WTC11 (cell line): ENCODE results near the gene NDUFAF4. TPM values are rescaled to one million over a fixed set of nuclear protein-coding genes. Genes with fewer than 3 reads are reported as not detected.

Source experiments
- ATAC-seq: fragments of 200-7000 bp; cut with Tn5 transposase; 2 replicates; pipeline ENCODE4 v1.10.0; 2021; ENCODE audit warnings: mild to moderate bottlenecking, moderate library complexity
- CTCF ChIA-PET: fragments of 300-600 bp; sonication (Branson Sonifier 250); formaldehyde crosslinking; loops from one replicate; lab custom pipeline; 2021; ENCODE audit warnings: antibody characterized with exemption; lab: Charles Lee
- POLR2A ChIA-PET: fragments of 350-600 bp; sonication (Branson Sonifier 250); formaldehyde crosslinking; loops from one replicate; lab custom pipeline; 2021; ENCODE audit warnings: antibody characterized with exemption; lab: Charles Lee
- DNase-seq: peaks from one replicate; pipeline ENCODE4 v3.0.0; 2021; ENCODE audit warnings: low spot score
- H3K27ac Mint-ChIP-seq: 2 replicates; pipeline ENCODE4 v1.8.0; 2021; ENCODE audit warnings: mixed read lengths
- H3K27me3 Mint-ChIP-seq: 2 replicates; pipeline ENCODE4 v1.8.0; 2021; ENCODE audit warnings: low read depth, mild to moderate bottlenecking, moderate library complexity, mixed read lengths
- H3K36me3 Mint-ChIP-seq: 2 replicates; pipeline ENCODE4 v1.8.0; 2021; ENCODE audit warnings: mixed read lengths
- H3K4me1 Mint-ChIP-seq: 2 replicates; pipeline ENCODE4 v1.8.0; 2022; ENCODE audit warnings: mixed read lengths
- H3K4me3 Mint-ChIP-seq: 2 replicates; pipeline ENCODE4 v1.8.0; 2021; ENCODE audit warnings: mild to moderate bottlenecking, moderate library complexity, mixed read lengths
- H3K9me3 Mint-ChIP-seq: 2 replicates; pipeline ENCODE4 v1.8.0; 2021; ENCODE audit warnings: mixed read lengths
- ARID4B ChIP-seq: sonication (generic); formaldehyde crosslinking; IDR thresholded peaks from 2 replicates; pipeline ENCODE4 v1.8.0; 2023; ENCODE audit warnings: missing genetic modification reagents, mild to moderate bottlenecking, borderline replicate concordance
- ATF2 ChIP-seq: sonication (generic); formaldehyde crosslinking; IDR thresholded peaks from 2 replicates; pipeline ENCODE4 v1.8.1; 2022; ENCODE audit warnings: low read depth, missing genetic modification reagents, borderline replicate concordance
- CBFB ChIP-seq: sonication (generic); formaldehyde crosslinking; IDR thresholded peaks from 2 replicates; pipeline ENCODE4 v1.8.1; 2022; ENCODE audit warnings: mild to moderate bottlenecking, low read depth, missing genetic modification reagents
- EMX1 ChIP-seq: fragments of 250-450 bp; sonication (Bioruptor Pico); IDR thresholded peaks from 2 replicates; pipeline ENCODE4 v1.8.0; 2021; ENCODE audit warnings: mild to moderate bottlenecking
- ETV6 ChIP-seq: sonication (generic); formaldehyde crosslinking; IDR thresholded peaks from 2 replicates; pipeline ENCODE4 v1.8.1; 2022; ENCODE audit warnings: mild to moderate bottlenecking, missing genetic modification reagents
- GABPB1 ChIP-seq: sonication (generic); formaldehyde crosslinking; IDR thresholded peaks from 2 replicates; pipeline ENCODE4 v1.8.1; 2023; ENCODE audit warnings: mild to moderate bottlenecking, missing genetic modification reagents
- HMGA2 ChIP-seq: fragments of 250-450 bp; sonication (Bioruptor Pico); IDR thresholded peaks from 2 replicates; pipeline ENCODE4 v1.4.0; 2021; ENCODE audit warnings: mild to moderate bottlenecking, moderate library complexity
- IRF2 ChIP-seq: sonication (generic); formaldehyde crosslinking; IDR thresholded peaks from 2 replicates; pipeline ENCODE4 v1.8.0; 2022; ENCODE audit warnings: low read depth, missing genetic modification reagents, borderline replicate concordance
- NFATC4 ChIP-seq: fragments of 250-450 bp; sonication (Bioruptor Pico); IDR thresholded peaks from 2 replicates; pipeline ENCODE4 v1.9.0; 2021; ENCODE audit warnings: mild to moderate bottlenecking
- NFE2L1 ChIP-seq: sonication (generic); formaldehyde crosslinking; IDR thresholded peaks from 2 replicates; pipeline ENCODE4 v1.8.1; 2023; ENCODE audit warnings: missing genetic modification reagents
- NR1H2 ChIP-seq: sonication (generic); formaldehyde crosslinking; IDR thresholded peaks from 2 replicates; pipeline ENCODE4 v1.9.0; 2021; ENCODE audit warnings: mild to moderate bottlenecking, moderate library complexity, missing genetic modification reagents
- RORB ChIP-seq: fragments of 250-450 bp; sonication (Bioruptor Pico); IDR thresholded peaks from 2 replicates; pipeline ENCODE4 v1.9.0; 2021; ENCODE audit warnings: mild to moderate bottlenecking
- SMAD3 ChIP-seq: sonication (generic); formaldehyde crosslinking; IDR thresholded peaks from 2 replicates; pipeline ENCODE4 v1.8.0; 2022; ENCODE audit warnings: missing genetic modification reagents, mild to moderate bottlenecking, borderline replicate concordance
- SOX15 ChIP-seq: fragments of 250-450 bp; sonication (Bioruptor Pico); IDR thresholded peaks from 2 replicates; pipeline ENCODE4 v1.9.0; 2021; ENCODE audit warnings: mild to moderate bottlenecking
- TEAD4 ChIP-seq: sonication (generic); formaldehyde crosslinking; IDR thresholded peaks from 2 replicates; pipeline ENCODE4 v1.8.0; 2022; ENCODE audit warnings: mild to moderate bottlenecking, missing genetic modification reagents
- TP53 ChIP-seq: sonication (generic); formaldehyde crosslinking; IDR thresholded peaks from 2 replicates; pipeline ENCODE4 v1.8.1; 2023; ENCODE audit warnings: mild to moderate bottlenecking, missing genetic modification reagents
- USF2 ChIP-seq: sonication (generic); formaldehyde crosslinking; IDR thresholded peaks from 2 replicates; pipeline ENCODE4 v1.8.1; 2023; ENCODE audit warnings: mild to moderate bottlenecking, missing genetic modification reagents, moderate library complexity
- ZBTB43 ChIP-seq: sonication (generic); formaldehyde crosslinking; IDR thresholded peaks from 2 replicates; pipeline ENCODE4 v1.8.1; 2023; ENCODE audit warnings: mild to moderate bottlenecking, missing genetic modification reagents
- ZNF232 ChIP-seq: sonication (generic); formaldehyde crosslinking; IDR thresholded peaks from 2 replicates; pipeline ENCODE4 v1.8.0; 2022; ENCODE audit warnings: mild to moderate bottlenecking, missing genetic modification reagents
- ZNF512 ChIP-seq: sonication (generic); formaldehyde crosslinking; IDR thresholded peaks from 2 replicates; pipeline ENCODE4 v1.8.1; 2022; ENCODE audit warnings: missing genetic modification reagents, borderline replicate concordance
- ZNF671 ChIP-seq: fragments of 250-450 bp; sonication (Bioruptor Pico); IDR thresholded peaks from 2 replicates; pipeline ENCODE4 v1.8.0; 2021; ENCODE audit warnings: mild to moderate bottlenecking
- total RNA-seq: library from RNA; stranded (reverse); gene quantifications from 3 replicates; pipeline ENCODE4 v1.2.3, GENCODE V29; 2021

Gene NDUFAF4
- total RNA-seq, 1 experiment from 2014 or later: 75.8 TPM

- no peaks in the 10 kb centered on the region for H3K27me3 Mint-ChIP-seq
- no peak for ATAC-seq
- no peak overlapping the region for H3K27ac Mint-ChIP-seq
- peaks cover 4% of the 10 kb centered on the region; the same call in 1 of the 2 replicates for H3K4me1 Mint-ChIP-seq
- DNase-seq: no peak
- no peaks in the 10 kb centered on the region for H3K9me3 Mint-ChIP-seq
- TF ChIP-seq IRF2 (no peak), EMX1 (CRISPR knock-in tag) (no peak), ZNF671 (no peak), RORB (no peak), GABPB1 (CRISPR knock-in tag) (no peak), HMGA2 (CRISPR knock-in tag) (no peak), ZNF512 (CRISPR knock-in tag) (no peak), SMAD3 (CRISPR knock-in tag) (no peak), CBFB (CRISPR knock-in tag) (no peak), ATF2 (CRISPR knock-in tag) (no peak), TEAD4 (no peak), ARID4B (CRISPR knock-in tag) (no peak), ETV6 (CRISPR knock-in tag) (no peak), TP53 (no peak)
- no peaks in the 10 kb centered on the region for H3K36me3 Mint-ChIP-seq
- ChIA-PET CTCF (no interaction called here), POLR2A (no interaction called here)
- H3K4me3 Mint-ChIP-seq: no peak overlapping the region
Measured at GRCh38 chr6:96876886-96877545, 20.7 kb downstream of the NDUFAF4 start.

- Mint-ChIP-seq H3K4me3 (no peak overlapping the region), H3K27me3 (no peaks in the 10 kb centered on the region), H3K4me1 (no peaks in the 10 kb centered on the region), H3K36me3 (no peaks in the 10 kb centered on the region), H3K27ac (no peak overlapping the region), H3K9me3 (no peaks in the 10 kb centered on the region)
- ChIA-PET POLR2A (no interaction called here), CTCF (no interaction called here)
- TF ChIP-seq USF2 (no peak), ZNF232 (no peak), NFE2L1 (CRISPR knock-in tag) (no peak), NR1H2 (CRISPR knock-in tag) (no peak), NFATC4 (CRISPR knock-in tag) (no peak), SOX15 (CRISPR knock-in tag) (no peak), ZBTB43 (no peak)
- ATAC-seq (no peak), DNase-seq (no peak)
Measured at GRCh38 chr6:96872976-96873375, 24.7 kb downstream of the NDUFAF4 start.
